Measurements from ENCODE around the gene KRT13. TPM values are rescaled to one million over a fixed set of nuclear protein-coding genes. Genes with fewer than 3 reads are reported as not detected.

The KRT13 gene
- total and polyA plus RNA-seq, 2 donors (not counting 3 experiments of a cell fraction or from before 2014, with no cell fraction given) = not detected

GRCh38 chr17:41504246-41504977 is 1.0 kb downstream of the KRT13 start:
- H3K4me3 ChIP-seq (replicated peaks in 1 of 3; ENCODE audit: insufficient read depth in 1 of 3, low read depth in 1 of 3, low read length in 3 of 3) = no peak overlapping the region
- no peaks in the 10 kb centered on the region for H3K9me1 ChIP-seq (replicated peaks; ENCODE audit: control insufficient read depth, extremely low read depth, insufficient read depth, low read length)
- TF ChIP-seq MYC (IDR thresholded peaks at IDR 0.05; ENCODE audit: low read depth, low read length) (no peak), JUN (IDR thresholded peaks at IDR 0.05; ENCODE audit: borderline replicate concordance, insufficient read depth, insufficient read length, low read depth) (no peak), CTCF (IDR thresholded peaks at IDR 0.05; ENCODE audit: extremely low read depth in 1 of 2, insufficient read depth in 1 of 2, low read depth in 1 of 2, low read length in 2 of 2) (no peak), EZH2 (IDR thresholded peaks at IDR 0.05; ENCODE audit: borderline replicate concordance, low read depth, low read length, severe bottlenecking) (no peak), POLR2A (IDR thresholded peaks at IDR 0.05; ENCODE audit: low read depth, low read length) (no peak), MAX (IDR thresholded peaks at IDR 0.05; ENCODE audit: insufficient read depth, insufficient read length) (no peak), POLR2AphosphoS5 (IDR thresholded peaks at IDR 0.05; ENCODE audit: insufficient read depth, low read depth, low read length) (no peak), GATA2 (IDR thresholded peaks at IDR 0.05; ENCODE audit: insufficient read depth, insufficient read length, low read depth, low read length) (no peak), FOS (IDR thresholded peaks at IDR 0.05; ENCODE audit: borderline replicate concordance, insufficient read depth, low read length) (no peak)
- H3K79me2 ChIP-seq (ENCODE audit: control insufficient read depth, insufficient read depth, low read length) = no peaks in the 10 kb centered on the region
- H3K36me3 ChIP-seq (ENCODE audit: control insufficient read depth in 2 of 2, extremely low read depth in 1 of 2, insufficient read depth in 2 of 2, low read length in 2 of 2) = no peaks in the 10 kb centered on the region
- ChIA-PET CTCF (interaction anchor here (1.0 to 6.3 kb wide), 3 partner anchors 8 to 44 kb away, joined by 3 to 33 read pairs (median 3); no protein-coding TSS in a partner anchor), POLR2A (no interaction called here)
- H4K20me1 ChIP-seq (replicated peaks; ENCODE audit: control insufficient read depth, extremely low read depth, insufficient read depth, low read length) = no peaks in the 10 kb centered on the region
- H2AFZ ChIP-seq (ENCODE audit: low read depth, low read length) = no peak overlapping the region
- no peaks in the 10 kb centered on the region for H3K9me3 ChIP-seq (replicated peaks; ENCODE audit: control insufficient read depth, insufficient read depth, low read length)
- no TSS peak for BruUV-seq (replicated peaks)
- H3K27ac ChIP-seq (ENCODE audit: insufficient read depth, low read depth, low read length) = no peak overlapping the region
- no peak overlapping the region for H3K9ac ChIP-seq (replicated peaks; ENCODE audit: extremely low read depth, insufficient read depth, low read length)
- peaks cover 10% of the 10 kb centered on the region for H3K4me1 ChIP-seq (ENCODE audit: control insufficient read depth, extremely low read depth, insufficient read depth, low read length)
- no peaks in the 10 kb centered on the region for H3K27me3 ChIP-seq (ENCODE audit: control insufficient read depth in 2 of 2, insufficient read depth in 2 of 2, low read length in 2 of 2)
- DNase-seq (ENCODE audit: low read depth, low spot score) (no peak), FAIRE-seq (no peak)
- dilution Hi-C loops (cut with MboI; ENCODE audit: extremely low pct_ligation_motif_present, low sequenced_read_pairs) = no loop called here
- H3K4me2 ChIP-seq (ENCODE audit: insufficient read depth, low read length) = no peak overlapping the region
- intact Hi-C loops (cut with micrococcal nuclease) = no loop called here
